ENCODE data around the gene METTL4.

DNA sequence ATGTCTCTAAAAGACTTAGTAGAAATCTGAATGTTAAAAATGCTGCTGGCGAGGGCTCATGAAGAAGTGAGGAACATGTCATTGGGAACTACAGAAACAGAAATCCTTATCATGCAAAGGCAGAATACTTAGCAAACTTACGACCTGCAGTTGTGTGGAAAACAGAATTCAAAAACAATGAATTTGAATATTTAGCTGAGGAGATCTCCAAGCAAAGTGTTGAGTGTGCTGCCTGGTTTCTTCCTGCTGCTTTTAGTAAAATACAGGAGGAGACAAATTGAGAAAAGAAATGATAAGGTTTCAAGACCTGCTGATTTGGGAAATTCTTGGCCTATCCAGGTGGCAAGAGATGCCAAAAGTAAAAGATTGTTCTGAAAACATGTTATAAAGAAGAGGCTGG is 38.5 kb downstream of the METTL4 start:
- TF ChIP-seq CREM (IDR thresholded peaks at IDR 0.05; ENCODE audit: low read depth) (no peak), ZC3H8 (IDR thresholded peaks at IDR 0.05) (no peak), TAF9B (IDR thresholded peaks at IDR 0.05; ENCODE audit: partially characterized antibody) (no peak), MYC (IDR thresholded peaks at IDR 0.05; ENCODE audit: low read depth, low read length) (no peak), MYC (CRISPR knock-in tag; IDR thresholded peaks at IDR 0.05; ENCODE audit: borderline replicate concordance, low read depth) (no peak)

Measured in K562 (cell line).